Measurements from ENCODE around the gene LAMA5.

DNA sequence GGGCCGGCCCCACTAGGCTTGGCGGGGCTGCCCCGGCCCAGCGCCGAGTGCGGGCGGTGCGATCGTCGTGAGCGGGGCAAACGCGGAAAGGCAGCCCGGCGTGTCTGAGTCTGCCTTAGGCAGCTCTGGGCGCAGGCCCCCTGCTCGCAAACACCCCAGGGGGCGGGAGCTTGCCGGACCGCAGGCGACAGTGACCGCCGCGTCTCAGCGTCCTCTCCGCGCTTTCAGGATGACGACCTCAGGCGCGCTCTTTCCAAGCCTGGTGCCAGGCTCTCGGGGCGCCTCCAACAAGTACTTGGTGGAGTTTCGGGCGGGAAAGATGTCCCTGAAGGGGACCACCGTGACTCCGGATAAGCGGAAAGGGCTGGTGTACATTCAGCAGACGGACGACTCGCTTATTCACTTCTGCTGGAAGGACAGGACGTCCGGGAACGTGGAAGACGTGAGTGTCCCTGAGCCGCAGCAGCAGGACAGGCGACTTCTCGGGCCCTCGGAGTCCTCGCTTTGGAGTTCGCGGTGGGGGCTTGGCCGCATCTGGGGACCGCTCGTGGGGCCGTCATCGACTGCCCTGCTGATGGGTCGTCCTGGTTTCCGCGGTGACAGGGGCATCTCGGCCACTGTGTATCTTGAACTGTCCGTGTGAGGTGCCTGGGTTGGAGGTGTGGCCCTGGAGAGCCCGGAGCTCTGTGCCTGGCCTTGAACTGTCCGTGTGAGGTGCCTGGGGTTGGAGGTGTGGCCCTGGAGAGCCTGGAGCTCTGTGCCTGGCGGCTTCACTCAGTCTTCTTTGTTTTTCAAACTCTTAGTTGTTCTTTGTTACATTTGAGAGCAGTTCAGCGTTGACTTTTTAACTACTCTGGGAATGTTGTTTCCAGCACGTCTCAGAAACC is 63.5 kb downstream of the LAMA5 start:
- TF ChIP-seq CTCF (conservative IDR thresholded peaks at IDR 0.05; ENCODE audit: low read depth in 2 of 2) (no peak), EZH2 (IDR thresholded peaks at IDR 0.05; ENCODE audit: low read depth, unreplicated experiment) (no peak), POLR2AphosphoS5 (IDR thresholded peaks at IDR 0.05; ENCODE audit: low read depth) (no peak), CREB1 (CRISPR knock-in tag; IDR thresholded peaks at IDR 0.05; ENCODE audit: low read depth) (no peak), REST (IDR thresholded peaks at IDR 0.05; ENCODE audit: unreplicated experiment) (no peak), JUNB (IDR thresholded peaks at IDR 0.05; ENCODE audit: unreplicated experiment) (no peak), NANOG (IDR thresholded peaks at IDR 0.05; ENCODE audit: borderline replicate concordance) (no peak), STAT1 (IDR thresholded peaks at IDR 0.05; ENCODE audit: unreplicated experiment) (no peak)

Measured in GM23338 (cell line).